SK-N-SH treated with all-trans-retinoic acid at 6 μM for 48 hours (cell line): Measurements from ENCODE around the gene MSL3.

Source experiments
- ATAC-seq: fragments of 200-7000 bp; cut with Tn5 transposase; 3 replicates; pipeline ENCODE4 v1.9.1; 2020; ENCODE audit warnings: mild to moderate bottlenecking, moderate library complexity
- ISL1 ChIP-seq: fragments of 250-450 bp; sonication (Bioruptor Pico); IDR thresholded peaks from 2 replicates; pipeline ENCODE4 v2.1.2; 2022; ENCODE audit warnings: mild to moderate bottlenecking, moderate library complexity
- TOX ChIP-seq: fragments of 250-450 bp; sonication (Bioruptor Pico); IDR thresholded peaks from 2 replicates; pipeline ENCODE4 v1.8.0; 2021; ENCODE audit warnings: mild to moderate bottlenecking, moderate library complexity, borderline replicate concordance
- ZNF8 ChIP-seq: fragments of 450-650 bp; formaldehyde crosslinking; IDR thresholded peaks from 2 replicates; pipeline ENCODE4 v1.5.0; 2020; ENCODE audit warnings: mild to moderate bottlenecking, moderate library complexity
- TF ChIP-seq, protein P1 (sequence below): fragments of 250-450 bp; sonication (Bioruptor Pico); IDR thresholded peaks from 2 replicates; pipeline ENCODE4 v1.8.0; 2020; ENCODE audit warnings: mild to moderate bottlenecking, moderate library complexity, borderline replicate concordance
- TF ChIP-seq, protein P2 (sequence below): fragments of 250-450 bp; sonication (Bioruptor Pico); IDR thresholded peaks from 2 replicates; pipeline ENCODE4 v1.5.0; 2020; ENCODE audit warnings: mild to moderate bottlenecking, moderate library complexity
- TF ChIP-seq, protein P3 (sequence below): fragments of 250-450 bp; sonication (Bioruptor Pico); IDR thresholded peaks from 2 replicates; pipeline ENCODE4 v1.8.0; 2021; ENCODE audit warnings: low read depth, mild to moderate bottlenecking, moderate library complexity, borderline replicate concordance

MSL3 gene

DNA sequence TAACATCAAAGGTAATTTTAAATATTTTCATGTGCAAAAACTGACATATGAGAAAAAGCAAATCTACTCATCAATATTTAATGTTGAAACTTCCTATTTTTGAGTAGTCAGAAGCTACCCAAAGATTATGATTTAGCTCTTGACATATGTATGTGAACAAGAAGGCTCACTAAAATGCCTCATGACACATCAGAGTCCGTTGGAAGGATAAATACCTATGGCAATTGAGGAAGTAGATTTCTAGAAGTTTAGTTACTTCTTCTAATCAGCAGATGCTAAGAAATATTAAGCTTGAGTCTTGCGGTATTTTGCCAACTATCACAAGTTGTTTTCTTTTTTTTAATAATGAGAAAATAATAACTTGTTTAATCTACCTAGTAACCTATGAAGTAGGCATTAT, 55.3 kb downstream of the MSL3 start:
- TF ChIP-seq ZNF8 (CRISPR knock-in tag) (no peak), TOX (no peak), ISL1 (no peak)
- TF ChIP-seq, protein P1, sequence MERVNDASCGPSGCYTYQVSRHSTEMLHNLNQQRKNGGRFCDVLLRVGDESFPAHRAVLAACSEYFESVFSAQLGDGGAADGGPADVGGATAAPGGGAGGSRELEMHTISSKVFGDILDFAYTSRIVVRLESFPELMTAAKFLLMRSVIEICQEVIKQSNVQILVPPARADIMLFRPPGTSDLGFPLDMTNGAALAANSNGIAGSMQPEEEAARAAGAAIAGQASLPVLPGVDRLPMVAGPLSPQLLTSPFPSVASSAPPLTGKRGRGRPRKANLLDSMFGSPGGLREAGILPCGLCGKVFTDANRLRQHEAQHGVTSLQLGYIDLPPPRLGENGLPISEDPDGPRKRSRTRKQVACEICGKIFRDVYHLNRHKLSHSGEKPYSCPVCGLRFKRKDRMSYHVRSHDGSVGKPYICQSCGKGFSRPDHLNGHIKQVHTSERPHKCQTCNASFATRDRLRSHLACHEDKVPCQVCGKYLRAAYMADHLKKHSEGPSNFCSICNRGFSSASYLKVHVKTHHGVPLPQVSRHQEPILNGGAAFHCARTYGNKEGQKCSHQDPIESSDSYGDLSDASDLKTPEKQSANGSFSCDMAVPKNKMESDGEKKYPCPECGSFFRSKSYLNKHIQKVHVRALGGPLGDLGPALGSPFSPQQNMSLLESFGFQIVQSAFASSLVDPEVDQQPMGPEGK = no peak
- TF ChIP-seq, protein P2, sequence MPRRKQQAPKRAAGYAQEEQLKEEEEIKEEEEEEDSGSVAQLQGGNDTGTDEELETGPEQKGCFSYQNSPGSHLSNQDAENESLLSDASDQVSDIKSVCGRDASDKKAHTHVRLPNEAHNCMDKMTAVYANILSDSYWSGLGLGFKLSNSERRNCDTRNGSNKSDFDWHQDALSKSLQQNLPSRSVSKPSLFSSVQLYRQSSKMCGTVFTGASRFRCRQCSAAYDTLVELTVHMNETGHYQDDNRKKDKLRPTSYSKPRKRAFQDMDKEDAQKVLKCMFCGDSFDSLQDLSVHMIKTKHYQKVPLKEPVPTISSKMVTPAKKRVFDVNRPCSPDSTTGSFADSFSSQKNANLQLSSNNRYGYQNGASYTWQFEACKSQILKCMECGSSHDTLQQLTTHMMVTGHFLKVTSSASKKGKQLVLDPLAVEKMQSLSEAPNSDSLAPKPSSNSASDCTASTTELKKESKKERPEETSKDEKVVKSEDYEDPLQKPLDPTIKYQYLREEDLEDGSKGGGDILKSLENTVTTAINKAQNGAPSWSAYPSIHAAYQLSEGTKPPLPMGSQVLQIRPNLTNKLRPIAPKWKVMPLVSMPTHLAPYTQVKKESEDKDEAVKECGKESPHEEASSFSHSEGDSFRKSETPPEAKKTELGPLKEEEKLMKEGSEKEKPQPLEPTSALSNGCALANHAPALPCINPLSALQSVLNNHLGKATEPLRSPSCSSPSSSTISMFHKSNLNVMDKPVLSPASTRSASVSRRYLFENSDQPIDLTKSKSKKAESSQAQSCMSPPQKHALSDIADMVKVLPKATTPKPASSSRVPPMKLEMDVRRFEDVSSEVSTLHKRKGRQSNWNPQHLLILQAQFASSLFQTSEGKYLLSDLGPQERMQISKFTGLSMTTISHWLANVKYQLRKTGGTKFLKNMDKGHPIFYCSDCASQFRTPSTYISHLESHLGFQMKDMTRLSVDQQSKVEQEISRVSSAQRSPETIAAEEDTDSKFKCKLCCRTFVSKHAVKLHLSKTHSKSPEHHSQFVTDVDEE (CRISPR knock-in tag) = no peak
- TF ChIP-seq, protein P3, sequence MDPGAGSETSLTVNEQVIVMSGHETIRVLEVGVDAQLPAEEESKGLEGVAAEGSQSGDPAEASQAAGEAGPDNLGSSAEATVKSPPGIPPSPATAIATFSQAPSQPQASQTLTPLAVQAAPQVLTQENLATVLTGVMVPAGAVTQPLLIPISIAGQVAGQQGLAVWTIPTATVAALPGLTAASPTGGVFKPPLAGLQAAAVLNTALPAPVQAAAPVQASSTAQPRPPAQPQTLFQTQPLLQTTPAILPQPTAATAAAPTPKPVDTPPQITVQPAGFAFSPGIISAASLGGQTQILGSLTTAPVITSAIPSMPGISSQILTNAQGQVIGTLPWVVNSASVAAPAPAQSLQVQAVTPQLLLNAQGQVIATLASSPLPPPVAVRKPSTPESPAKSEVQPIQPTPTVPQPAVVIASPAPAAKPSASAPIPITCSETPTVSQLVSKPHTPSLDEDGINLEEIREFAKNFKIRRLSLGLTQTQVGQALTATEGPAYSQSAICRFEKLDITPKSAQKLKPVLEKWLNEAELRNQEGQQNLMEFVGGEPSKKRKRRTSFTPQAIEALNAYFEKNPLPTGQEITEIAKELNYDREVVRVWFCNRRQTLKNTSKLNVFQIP (CRISPR knock-in tag) = no peak
- no peak for ATAC-seq
